Fibroblast of skin of left biceps (primary cell): ENCODE measurements around the gene STAC.

Experiments used
- DNase-seq, 2 experiments: peaks; one replicate each; pipeline ENCODE4 v3.0.0-alpha.2; 2013; ENCODE audit warnings: low read depth in 2 of 2

The STAC gene, protein sequence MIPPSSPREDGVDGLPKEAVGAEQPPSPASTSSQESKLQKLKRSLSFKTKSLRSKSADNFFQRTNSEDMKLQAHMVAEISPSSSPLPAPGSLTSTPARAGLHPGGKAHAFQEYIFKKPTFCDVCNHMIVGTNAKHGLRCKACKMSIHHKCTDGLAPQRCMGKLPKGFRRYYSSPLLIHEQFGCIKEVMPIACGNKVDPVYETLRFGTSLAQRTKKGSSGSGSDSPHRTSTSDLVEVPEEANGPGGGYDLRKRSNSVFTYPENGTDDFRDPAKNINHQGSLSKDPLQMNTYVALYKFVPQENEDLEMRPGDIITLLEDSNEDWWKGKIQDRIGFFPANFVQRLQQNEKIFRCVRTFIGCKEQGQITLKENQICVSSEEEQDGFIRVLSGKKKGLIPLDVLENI

DNA sequence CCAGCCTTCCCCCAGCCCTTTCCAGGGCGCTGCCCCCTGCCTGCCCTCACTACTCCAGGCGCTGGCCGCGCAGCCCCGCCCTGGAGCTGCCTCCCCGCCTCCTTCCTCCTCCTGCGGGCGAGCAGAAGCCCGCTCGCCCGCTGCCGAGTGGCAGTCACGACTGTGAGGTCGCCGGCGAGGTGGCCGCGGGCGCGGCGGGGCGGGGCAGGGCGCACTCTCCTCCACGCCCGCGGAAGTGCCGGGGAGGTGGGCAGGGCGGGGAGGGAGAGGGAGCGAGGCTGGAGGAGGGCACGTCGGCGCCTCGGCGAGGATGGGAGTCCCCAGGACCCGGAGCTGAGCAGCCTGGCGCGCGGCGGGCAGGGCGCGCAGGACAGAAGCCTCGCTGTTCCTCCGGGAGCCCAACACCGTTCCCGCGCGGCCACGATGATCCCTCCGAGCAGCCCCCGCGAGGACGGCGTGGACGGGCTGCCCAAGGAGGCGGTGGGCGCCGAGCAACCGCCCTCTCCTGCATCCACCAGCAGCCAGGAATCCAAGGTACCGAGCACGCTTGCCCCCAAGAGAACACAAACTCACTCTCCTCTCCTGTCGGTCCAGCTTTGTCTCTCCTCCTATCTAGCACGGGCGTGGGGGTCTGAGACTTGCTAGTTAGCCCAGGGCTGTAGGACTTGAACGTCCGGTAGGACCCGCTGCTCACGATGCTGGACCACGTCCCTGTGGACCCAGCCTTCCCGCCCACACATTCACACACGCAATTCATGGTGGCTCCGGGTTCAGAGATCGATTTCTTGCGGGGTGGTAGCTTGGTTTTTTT, at the start of gene STAC:
TSS of gene STAC (plus strand) at position 284 of the 811 bp plus-strand sequence. CDS start at position 424, 140 bp downstream.
- no peak for DNase-seq

DNA sequence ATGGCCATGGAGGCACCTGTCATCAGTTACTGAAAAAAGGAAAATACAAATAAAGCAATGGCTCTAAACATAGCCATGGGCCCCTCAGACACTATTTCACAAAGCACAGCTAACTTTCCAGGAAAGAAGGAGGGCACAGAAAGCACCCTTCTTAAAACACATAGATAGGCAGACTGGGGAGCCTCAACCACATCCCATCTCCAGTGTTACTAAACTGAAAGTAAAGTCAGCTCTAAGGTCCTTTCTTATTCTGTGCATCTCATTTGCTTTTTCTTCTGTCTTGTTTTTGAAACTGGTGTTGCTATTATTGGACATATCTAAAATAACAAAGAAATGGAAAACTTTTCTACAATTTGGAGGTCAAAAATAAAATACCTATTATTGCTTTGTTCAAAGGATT, 48.2 kb upstream of the STAC start:
- no peak for DNase-seq

DNA sequence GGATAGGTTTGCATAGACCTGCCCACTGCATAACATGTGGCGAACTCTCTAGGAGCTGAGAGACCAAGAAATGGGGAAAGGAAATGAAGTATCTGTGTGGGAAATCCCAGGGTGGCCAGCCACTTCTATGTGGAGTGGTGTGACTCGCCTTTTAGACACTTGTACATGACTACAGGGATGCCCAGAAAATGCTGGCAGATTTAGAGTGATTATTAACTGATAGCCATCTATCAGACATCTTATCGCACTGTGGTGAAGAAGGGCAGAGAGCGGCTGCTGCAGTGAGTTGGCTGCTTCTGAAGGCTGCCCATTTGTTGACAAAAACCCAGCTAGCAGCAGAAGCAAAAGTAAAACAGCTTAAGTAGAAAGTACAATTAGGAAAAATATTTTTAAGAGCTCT, 18.1 kb upstream of the STAC start:
- DNase-seq, result no peak

DNA sequence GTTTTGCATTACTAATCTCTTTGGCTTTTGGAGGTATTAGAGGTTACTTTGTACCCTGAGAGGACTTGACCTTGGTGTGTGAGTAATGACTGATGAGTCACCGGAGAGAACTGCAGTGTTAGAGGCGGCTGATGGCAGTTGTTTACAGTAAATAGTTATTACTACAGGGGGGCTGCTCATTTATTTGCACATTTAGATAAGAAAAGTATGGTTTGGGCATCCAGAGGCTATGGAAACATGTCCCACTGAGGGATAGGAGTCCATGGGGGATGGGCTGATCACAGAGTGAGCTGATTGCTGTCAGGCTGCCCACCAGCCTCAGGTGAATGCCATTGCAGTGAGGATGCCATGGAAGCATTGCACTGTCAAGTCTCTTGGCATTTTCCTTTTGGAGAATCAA, 17.3 kb upstream of the STAC start:
- no peak for DNase-seq

DNA sequence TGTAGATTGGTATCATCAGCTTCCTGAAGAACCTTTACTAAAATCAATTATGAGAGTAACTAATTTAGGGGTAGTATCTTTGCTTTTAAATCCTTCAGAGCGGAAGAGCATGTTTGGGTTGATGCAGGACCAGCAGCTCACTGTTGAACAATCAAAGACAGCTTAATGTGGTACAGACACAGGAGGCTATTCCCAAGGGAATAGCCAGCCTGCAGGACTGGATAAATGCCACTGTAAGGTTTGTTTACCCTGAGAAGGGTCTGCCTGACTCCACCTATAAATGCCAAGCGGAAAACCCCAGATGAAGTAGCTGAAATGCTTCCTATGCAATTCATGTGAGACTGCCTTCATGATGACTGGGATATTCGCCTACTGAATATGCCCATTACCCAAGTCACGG, 16.0 kb upstream of the STAC start:
- no peak for DNase-seq

DNA sequence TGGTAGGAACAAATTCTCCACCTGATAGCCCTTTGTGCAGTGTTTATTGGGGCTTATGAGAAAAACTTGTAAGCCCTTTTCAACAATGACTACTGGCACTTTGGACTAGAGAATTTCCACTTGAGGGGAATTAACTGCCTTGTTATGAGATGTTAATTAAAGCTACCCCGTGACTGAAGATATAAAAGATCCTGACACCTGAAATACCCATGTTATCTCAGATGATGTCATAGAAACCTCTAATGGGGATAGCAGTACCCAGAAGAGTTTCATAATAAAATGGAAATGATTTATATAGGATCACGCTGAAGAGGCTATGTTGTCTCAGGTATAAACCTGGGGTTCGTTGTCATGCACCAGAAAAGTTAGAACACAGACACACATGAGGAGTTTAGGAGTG, 14.5 kb upstream of the STAC start:
- no peak for DNase-seq

DNA sequence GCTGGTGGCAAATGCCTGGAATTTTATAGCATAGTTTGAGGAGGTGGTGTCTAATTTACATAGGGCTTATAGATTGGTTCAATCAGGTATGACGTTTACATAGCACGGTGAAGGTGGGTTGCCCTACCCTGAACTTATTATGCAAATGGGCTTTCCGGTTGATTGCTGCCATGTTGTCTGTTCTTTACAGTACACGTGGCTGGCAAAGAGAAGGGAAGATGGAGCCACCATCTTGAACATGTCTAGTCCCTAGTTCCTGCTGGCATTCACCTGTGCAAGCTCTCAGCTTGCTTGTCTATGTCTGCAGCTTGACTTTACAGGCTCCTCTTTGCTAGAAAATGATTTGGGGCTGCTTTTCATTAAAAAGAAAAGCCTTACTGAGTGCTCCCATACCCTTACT, 14.0 kb upstream of the STAC start:
- DNase-seq, result no peak

DNA sequence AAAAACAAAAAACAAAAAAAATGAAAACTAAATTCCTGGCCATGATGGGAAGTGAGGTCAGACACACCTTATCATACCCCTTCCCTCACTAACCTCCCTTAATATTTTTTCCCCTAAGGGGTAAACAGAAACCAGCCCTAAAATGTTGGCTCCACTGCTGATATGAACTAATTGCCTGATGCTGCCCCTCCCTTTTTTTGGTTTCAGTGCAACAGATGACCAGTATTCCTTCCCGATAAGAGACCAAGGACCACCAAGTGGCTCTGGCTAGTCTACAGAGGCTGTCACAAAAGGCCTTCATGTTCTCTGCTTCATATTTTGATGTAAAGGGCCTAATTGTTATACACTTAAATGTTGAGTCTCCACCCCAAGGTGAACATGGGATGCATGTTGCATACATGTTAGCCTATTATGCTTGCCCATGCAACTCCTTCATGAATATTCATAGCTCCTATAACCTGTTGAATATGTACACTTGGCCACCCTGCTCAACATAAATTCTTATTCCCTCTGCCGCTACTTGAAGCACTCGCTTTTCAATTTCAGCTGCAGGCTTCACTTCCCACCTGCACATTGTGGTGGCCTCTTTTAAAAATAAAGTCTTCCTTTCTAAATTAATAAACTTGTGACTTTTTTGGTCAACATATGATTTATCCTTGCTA, 12.3 kb upstream of the STAC start:
- DNase-seq, result no peak

DNA sequence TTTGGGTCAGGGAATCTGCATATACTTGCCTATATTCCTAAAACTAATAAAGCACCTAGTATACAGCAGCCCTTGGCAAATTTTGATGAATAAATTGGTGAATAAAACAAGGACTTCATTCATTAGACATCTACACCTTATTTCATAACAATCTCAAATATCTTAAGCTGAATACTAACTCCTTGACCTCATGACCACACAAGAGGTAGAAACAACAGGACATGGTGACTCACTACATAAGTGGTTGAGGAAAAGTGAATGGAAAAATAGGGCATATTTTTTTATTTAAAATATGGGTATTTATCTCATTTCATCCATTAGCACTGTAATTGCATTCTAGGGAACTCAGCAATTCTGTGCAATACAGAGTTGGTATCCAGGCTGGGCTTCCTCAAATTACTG, 7.8 kb upstream of the STAC start:
- no peak for DNase-seq

DNA sequence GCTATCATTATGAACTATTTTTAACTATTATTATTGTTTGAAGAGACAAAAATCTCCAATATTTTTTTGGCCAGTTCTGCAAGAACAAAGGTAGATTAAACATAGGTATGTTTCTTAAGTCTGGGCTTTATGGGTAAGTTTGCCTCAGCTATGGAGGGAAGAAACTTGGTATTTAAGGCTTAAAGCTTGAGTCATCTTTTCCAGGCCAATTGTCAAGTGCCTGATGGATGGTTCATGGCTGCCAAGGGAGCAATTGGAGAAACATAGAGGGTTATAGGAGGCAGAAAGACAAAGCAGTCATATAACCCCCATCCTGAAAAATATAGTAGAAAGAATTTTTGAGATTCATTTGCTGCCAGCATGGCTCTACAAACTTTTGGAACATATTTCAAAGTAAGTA, 7.2 kb upstream of the STAC start:
- DNase-seq, result peak; percentile 60 to 63

DNA sequence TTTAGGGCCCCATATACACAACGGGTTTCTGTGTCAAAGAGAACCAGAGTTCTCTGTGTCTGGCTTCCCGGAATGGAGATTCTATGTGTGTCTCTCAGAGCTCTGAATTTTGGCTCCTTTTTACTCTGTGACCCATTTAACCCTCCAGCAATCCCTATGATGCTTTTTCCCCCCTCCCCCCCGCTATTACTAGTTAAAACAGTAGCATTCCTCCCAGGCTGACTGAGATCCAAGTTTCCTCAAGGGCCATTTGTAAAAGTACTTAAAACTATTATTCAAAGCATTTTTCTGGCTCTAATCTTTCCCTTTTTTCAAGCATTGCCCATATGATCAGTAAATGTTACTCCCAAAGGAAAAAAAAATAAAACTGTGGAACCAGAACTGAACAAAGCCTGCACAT, 6.6 kb upstream of the STAC start:
- DNase-seq, result no peak

DNA sequence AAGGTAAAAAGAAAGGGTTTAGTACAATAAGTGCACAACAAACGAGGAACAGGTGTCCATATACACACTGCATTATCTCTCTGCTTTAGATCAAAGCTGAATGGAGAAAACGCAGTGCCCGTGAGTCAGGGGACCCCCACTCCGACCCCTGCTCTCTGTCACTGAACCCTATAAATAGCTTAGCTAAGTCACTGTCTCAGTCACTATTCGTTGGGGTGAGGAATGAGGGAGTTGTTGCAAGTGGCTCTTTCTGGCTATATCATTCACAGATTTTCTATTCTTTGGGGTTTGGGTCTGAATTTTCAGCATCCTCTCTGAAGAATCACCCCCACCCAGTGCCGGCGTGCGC, 458 bp upstream of the STAC start:
- no peak for DNase-seq

DNA sequence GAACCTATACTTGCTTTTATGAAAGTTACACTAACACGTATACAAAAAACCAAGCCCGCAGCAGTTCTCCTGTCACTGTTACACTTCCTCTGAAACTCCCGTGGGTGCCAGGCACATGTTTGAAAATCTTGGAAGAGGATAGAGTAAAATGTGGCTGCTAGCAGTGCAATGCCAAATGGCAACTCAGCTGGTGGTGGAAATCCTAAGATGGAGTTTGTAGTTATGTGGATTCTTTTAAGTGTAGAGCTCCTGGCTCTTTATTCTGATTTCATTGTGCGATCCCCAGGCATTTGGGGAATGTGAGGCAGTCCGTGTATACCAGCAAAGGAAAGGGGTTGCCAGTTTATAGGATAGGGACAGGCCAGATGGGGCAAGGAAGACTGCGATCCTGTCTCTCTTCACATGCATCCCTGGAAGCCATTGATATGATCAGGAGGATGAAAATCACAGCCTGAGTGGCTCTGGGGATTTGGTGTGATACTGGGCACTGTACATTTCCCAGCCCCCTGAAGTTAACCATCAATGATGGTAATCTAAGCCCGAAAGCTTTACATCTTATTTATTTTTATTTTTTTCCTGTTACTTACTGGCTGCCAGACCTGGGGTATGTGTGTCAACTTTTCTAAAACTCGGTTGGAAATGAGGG, 1.1 kb downstream of the STAC start:
- DNase-seq, result no peak

DNA sequence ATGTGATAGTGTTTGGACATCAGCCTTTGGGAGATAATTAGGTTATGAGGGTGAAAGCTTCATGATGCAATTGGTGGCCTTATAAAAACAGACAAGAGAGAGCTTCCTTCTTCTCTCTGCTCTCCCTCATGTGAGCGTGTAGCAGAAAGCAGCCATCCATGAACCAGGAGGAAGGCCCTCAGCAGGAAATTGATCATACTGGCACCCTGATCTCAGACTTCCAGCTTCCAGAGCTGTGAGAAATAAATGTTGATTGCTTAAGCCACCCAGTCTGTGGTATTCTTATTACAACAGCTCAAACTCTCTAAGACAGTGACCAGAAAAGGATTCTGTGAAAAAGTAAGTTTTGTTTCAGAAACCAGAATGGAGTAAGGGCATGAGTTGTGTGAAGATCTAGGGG, 13.3 kb downstream of the STAC start:
- DNase-seq, result no peak

DNA sequence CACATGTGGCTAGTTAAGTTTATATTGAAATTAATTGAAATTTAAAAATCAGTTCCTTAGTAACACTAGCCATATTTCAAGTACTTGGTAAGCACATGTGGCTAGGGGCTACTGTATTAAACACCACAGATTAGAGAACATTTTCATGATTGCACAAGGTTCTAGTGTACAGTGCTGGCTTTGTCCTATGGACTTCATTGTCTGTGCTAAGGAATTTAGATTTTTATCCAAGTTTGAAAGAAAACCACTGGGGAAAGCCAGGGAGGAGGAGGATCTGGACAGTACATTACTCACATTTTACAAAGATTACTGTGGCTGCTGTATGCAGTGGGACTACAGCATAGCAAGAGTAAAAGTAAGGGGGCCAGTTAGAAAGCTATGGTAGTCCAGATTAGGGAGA, 13.9 kb downstream of the STAC start:
- DNase-seq, result peak; percentile 41 to 42

DNA sequence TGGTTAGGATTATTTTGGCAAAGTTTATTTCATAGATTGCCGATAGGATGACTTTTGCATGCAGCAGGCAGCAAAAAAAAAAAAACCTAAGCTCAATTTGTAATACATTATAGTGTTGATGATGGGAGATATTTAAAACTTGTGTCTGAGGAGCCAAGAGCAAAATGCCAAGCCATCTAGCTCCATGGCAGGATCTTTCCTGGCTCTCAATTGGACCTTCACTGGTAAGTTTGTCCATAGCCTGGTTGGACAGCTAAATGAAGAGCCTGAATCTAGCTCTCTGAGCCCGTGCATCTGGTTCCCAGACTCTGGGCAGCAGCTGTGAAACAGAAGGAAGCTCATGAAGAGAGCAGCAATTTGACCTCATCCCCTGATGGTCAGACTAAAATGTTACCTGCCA, 17.5 kb downstream of the STAC start:
- peak; percentile 77 to 79 for DNase-seq

DNA sequence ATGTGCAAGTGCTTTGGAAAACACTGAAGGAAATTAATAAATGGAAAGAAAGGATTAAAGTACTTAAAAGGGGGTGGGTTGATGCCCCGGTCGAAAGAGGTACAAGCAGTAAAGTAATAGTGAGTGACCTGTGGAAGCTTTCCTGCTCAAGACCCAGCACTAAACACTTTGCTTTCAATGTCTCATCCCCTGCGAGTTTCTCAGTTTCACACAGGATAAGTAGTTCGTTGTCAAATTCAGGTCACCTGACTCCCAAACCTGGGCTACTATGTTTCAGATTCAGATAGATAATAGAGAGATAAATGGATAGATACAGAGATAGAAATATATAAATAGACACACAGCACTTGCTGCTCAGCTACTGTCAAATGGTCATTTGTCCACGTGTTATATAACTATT, 19.6 kb downstream of the STAC start:
- DNase-seq, result no peak

DNA sequence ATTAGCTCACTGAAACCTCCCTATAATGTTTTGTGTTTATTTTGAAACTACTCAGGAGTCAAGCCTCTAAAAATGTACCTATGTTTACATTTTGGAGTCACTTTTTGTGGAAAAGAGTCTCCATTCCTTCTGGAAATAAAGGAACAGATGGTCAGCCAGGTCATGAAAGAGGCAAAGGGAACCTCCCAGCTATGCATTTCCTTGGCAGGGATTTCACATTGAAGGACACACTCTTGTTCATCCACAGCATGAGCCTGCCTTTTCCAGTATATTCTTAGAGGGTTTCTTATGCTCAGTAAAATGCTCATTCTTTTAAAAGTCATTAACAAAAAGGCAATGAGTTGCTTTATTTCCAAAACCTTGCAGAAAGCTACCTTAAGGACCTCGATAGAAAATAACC, 20.8 kb downstream of the STAC start:
- DNase-seq, result no peak

DNA sequence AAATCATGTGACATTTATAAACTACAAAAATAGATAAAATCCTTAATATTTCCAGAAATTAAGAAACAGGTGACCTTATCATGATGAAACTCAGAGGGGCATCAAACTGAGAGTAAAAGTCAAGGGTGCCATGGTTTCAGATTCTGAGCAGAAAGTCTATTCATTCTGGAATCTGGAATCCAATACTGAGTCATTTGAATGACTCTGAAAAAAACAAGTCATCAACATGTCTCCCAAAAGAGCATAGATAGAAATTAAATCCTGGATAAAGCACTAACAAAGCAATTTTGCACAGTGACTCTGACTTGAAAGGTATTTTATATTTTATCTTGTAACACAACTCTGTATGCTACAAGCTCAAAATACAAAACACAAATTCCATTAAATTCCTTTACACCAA, 23.4 kb downstream of the STAC start:
- DNase-seq, result no peak

DNA sequence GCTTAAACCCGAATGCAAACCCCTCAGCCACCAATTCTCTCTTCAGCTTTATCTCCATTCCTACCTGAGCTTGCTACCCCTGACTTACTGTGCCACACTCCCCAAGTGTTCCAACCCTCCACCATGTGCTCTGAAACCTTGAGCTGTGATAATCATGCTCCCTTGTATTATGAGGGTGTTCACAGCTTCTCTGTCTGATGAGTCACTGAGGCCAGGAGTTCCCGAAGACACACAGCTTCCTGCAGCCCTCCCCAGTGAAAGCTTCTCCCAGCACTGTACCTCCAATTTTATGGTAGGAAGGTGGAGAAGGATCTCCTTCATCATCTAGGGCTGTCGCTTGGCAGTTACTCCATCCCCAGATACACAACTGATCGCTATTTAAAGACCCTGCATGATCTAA, 24.9 kb downstream of the STAC start:
- DNase-seq, result no peak

DNA sequence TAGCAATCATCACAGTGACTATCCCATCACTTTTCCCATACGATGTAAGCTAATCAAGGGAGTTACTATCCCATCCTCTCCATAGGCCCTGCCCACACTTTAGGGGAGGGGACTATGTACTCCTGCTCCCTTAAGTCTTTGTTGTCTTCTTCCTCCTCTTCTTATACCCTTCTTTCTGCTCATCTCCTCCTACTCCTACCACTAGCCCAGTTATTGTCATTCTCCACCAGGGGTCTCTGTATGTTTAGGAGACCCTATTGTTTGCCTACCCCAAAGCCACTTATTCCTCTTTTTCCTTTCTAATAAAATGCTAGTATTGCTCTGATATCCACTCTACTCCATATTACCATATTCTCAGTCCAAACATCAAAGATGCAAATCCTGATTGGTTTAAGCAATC, 27.8 kb downstream of the STAC start:
- DNase-seq, result no peak

DNA sequence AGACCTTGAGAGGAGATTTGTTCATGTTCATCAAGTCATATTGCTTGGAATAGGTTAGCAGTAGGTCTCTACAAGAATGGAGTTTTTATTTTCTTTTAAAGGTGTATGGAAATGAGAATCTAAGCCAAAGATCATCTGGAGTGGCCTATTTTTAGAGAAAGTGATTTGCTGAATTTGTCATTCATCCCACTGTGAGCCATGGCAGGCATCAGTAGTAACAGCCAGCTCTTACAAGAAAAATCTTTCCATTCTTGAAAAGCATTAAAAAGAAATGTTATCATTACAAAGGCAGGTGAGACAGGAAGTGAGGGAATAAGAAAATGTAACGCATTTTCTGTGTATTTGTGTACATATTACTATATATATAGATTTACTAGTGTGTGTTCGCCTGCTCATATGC, 29.6 kb downstream of the STAC start:
- DNase-seq, result no peak
